ENCODE data around the gene RPTOR. TPM values are rescaled to one million over a fixed set of nuclear protein-coding genes. Genes with fewer than 3 reads are reported as not detected.

RPTOR gene
- total RNA-seq, 4 donors from 2014 or later = 34.1 to 65.8 (median 43.6) TPM

DNA sequence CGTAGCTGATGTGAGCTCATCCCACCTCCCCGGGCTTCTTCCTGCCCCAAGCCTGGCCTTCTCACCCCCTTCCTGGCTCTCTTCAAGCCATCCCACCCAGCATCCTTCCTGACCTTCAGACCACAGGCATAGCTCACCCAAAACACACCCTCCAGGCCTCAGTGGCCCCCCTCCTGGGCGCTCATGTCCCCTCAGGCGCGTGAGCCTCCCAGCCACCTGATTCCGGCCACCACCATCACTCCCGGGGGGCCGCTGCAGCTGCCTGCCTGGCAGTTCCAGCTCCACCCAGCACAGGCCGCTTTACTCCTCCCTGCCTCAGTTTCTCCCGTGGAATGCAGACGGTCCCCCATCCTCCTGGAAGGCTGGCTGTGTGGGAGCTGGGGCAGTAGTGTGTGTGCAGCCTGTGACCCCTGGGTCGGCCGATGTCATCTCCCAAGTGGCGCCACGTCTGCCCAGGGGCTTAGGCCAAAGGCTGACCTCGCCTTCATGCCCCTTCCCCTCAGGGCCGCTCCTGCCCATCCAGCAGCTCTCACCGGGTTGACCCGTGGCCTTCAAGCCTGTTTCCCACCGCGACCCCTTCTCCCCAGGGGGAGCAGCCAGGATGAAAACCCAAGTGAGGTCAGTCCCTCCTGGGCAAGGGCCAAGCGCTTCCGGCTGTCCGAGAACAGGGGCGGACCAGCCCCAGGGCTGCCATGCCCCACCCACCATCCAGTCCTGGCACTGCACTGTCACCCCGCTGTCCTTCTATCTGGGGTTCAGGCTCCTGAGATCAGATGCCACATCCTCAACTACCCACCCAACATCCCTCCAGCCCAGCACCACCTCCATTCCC is 435.1 kb downstream of the RPTOR start:
- intact Hi-C loops (cut with DNase I) = loop anchor here (5.0 to 10.0 kb wide), 2 partner anchors 405 to 552 kb away; no protein-coding TSS in a partner anchor
- H3K4me1 ChIP-seq = peaks cover 7 to 34% (median 26%) of the 10 kb centered on the region in 4 donors
- no peak overlapping the region for H3K4me3 ChIP-seq
- H3K36me3 ChIP-seq = no peaks in the 10 kb centered on the region
- 81% methylated on average over 24 of the region's 26 CpGs for WGBS
- H3K27ac ChIP-seq (replicated peaks in 1 of 4) = no peak overlapping the region
- no peak for DNase-seq (ENCODE audit: extremely low spot score)
- TF ChIP-seq POLR2AphosphoS5 (IDR thresholded peaks at IDR 0.05) = no peak
- TF ChIP-seq, protein P1, sequence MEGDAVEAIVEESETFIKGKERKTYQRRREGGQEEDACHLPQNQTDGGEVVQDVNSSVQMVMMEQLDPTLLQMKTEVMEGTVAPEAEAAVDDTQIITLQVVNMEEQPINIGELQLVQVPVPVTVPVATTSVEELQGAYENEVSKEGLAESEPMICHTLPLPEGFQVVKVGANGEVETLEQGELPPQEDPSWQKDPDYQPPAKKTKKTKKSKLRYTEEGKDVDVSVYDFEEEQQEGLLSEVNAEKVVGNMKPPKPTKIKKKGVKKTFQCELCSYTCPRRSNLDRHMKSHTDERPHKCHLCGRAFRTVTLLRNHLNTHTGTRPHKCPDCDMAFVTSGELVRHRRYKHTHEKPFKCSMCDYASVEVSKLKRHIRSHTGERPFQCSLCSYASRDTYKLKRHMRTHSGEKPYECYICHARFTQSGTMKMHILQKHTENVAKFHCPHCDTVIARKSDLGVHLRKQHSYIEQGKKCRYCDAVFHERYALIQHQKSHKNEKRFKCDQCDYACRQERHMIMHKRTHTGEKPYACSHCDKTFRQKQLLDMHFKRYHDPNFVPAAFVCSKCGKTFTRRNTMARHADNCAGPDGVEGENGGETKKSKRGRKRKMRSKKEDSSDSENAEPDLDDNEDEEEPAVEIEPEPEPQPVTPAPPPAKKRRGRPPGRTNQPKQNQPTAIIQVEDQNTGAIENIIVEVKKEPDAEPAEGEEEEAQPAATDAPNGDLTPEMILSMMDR (IDR thresholded peaks at IDR 0.05) = no peak
- TF ChIP-seq POLR2A (IDR thresholded peaks at IDR 0.05; ENCODE audit: low read depth) = no peak
- TF ChIP-seq EP300 (IDR thresholded peaks at IDR 0.05) = no peak
- no peaks in the 10 kb centered on the region for H3K9me3 ChIP-seq
- peaks cover 0 to 9% (median 1%) of the 10 kb centered on the region in 4 donors for H3K27me3 ChIP-seq

DNA sequence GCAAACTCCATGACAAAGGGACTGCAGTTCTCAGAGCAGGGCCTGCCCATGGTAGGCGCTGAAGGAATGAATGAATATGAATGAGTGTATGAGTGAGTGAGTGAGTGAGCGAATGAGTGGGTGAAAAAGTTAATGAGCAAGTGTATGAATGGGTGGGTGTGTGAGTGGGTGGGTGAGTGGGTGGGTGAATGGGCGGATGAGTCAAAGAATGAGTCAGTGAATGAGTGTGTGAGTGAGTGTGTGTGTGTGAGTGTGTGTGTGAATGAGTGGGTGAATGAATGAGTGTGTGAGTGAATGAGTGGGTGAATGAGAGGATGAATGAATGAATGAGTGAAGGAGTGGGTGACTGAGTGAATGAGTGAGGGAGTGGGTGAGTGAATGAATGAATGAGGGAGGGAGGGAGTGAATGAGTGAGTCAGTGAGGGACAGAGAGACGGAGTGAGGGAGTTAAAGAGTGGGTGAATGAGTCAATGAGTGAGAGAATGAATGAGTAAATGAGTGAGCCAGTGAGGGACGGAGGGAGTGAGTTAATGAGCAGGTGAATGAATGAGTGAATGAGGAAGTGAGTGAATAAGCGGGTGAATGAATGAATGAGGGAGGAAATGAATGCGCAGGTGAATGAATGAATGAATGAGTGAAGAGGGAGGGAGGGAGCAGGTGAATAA is 435.9 kb downstream of the RPTOR start:
- H3K4me3 ChIP-seq = peak overlapping the region; percentile 28 to 44 (median 43)

DNA sequence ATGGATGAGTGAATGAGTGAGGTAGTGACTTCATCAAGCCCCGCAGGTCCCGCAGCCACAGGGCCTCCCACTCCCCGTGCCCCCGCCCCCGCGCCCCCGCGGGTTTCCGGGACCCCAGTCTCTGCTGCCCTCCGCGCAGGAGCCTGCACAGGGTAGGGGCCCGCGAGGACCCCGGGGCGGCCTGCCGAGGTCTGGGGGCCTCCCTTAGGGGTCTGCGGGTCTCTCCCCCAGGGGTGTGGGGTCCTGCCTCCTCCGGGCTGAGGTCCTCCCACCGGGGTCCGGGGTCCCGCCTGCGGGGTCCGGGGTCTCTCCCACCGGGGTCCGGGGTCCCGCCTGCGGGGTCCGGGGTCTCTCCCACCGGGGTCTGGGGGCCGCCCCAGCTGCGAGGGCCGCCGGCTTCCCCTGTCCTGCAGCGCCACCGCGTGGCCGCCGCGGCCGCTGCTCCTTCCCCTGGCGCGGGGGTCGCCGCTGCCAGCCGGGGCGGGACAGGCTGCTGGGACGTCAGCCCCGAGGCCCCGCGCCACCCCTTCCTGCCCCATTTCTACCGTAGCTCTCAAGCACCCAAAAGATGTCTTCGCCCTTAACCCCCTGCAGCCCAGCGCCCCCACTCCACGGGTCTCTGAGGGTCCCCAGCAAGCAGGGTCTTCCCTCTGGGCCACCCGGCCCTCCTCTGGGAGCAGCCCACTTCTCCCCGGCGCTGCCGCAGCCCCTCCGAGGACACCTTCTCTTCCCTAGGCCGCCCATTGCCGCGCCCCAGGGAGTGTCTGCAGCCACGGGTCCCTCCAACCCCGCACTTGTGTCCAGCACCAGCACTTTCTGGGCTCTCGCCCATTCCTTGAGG is 436.6 kb downstream of the RPTOR start:
- no peaks in the 10 kb centered on the region for H3K36me3 ChIP-seq

More for the DNA sequence above, 435.9 kb downstream of the RPTOR start:
- H3K27ac ChIP-seq (replicated peaks in 1 of 4) = no peak overlapping the region
- intact Hi-C loops (cut with DNase I) = loop anchor here (5.0 to 10.0 kb wide), 2 partner anchors 406 to 553 kb away; no protein-coding TSS in a partner anchor
- H3K36me3 ChIP-seq = no peaks in the 10 kb centered on the region
- H3K9me3 ChIP-seq = no peaks in the 10 kb centered on the region
- H3K27me3 ChIP-seq = peaks cover 0 to 9% (median 1%) of the 10 kb centered on the region in 4 donors
- no peak for DNase-seq (ENCODE audit: extremely low spot score)
- 55% methylated on average over 7 of the region's 7 CpGs for WGBS
- TF ChIP-seq EP300 (IDR thresholded peaks at IDR 0.05) = no peak
- TF ChIP-seq POLR2A (IDR thresholded peaks at IDR 0.05; ENCODE audit: low read depth) = no peak
- peaks cover 7 to 39% (median 31%) of the 10 kb centered on the region in 4 donors for H3K4me1 ChIP-seq

DNA sequence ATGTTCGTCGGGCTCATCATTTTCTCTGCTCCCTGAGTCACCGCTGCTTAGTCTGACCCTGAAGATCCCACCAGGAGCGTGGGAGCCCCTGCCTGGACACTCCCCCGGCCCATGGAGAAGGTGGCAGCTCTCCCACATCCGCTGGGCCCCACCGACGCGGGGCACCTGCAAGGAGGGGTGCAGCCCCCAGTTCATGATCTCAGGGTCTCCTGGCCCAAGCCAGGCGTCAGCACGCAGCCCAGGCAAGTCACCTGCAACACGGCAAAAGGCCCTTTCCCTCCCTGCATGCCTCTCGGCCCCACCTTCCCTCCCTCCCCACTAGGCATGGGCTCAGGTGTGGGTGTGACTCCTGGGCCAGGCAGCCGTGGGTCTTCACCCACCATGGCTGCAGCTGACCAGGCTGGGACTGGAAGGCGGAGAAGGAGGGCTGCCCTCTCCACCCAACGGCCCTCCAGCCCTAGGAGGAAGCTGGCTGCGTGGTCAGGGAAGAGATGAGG is 437.3 kb downstream of the RPTOR start:
- peaks cover 0 to 9% (median 1%) of the 10 kb centered on the region in 4 donors for H3K27me3 ChIP-seq
- TF ChIP-seq POLR2A (IDR thresholded peaks at IDR 0.05; ENCODE audit: low read depth) (no peak), EP300 (IDR thresholded peaks at IDR 0.05) (no peak), POLR2AphosphoS5 (IDR thresholded peaks at IDR 0.05) (no peak)
- TF ChIP-seq, protein P1 (IDR thresholded peaks at IDR 0.05) = no peak
- intact Hi-C loops (cut with DNase I) = loop anchor here (2.0 to 10.0 kb wide), 3 partner anchors 117 to 555 kb away; no protein-coding TSS in a partner anchor
- H3K36me3 ChIP-seq = no peaks in the 10 kb centered on the region
- peaks cover 7 to 42% (median 34%) of the 10 kb centered on the region in 4 donors for H3K4me1 ChIP-seq
- H3K9me3 ChIP-seq = no peaks in the 10 kb centered on the region
- DNase-seq (ENCODE audit: extremely low spot score) = no peak
- 76% methylated on average over 17 of the region's 17 CpGs for WGBS
- H3K4me3 ChIP-seq = no peak overlapping the region
- no peak overlapping the region for H3K27ac ChIP-seq (replicated peaks in 1 of 4)

More for the DNA sequence above, 436.6 kb downstream of the RPTOR start:
- DNase-seq (ENCODE audit: extremely low spot score) = no peak
- Histone ChIP-seq H3K27ac (replicated peaks in 1 of 4) (no peak overlapping the region), H3K9me3 (no peaks in the 10 kb centered on the region), H3K4me3 (peak overlapping the region; percentile 28 to 44 (median 43)), H3K4me1 (peaks cover 7 to 39% (median 31%) of the 10 kb centered on the region in 4 donors), H3K27me3 (peaks cover 0 to 9% (median 1%) of the 10 kb centered on the region in 4 donors)
- TF ChIP-seq EP300 (IDR thresholded peaks at IDR 0.05) = no peak
- TF ChIP-seq, protein P1 (IDR thresholded peaks at IDR 0.05) = peak; percentile 90 to 96 (median 93)
- intact Hi-C loops (cut with DNase I) = loop anchor here (5.0 to 10.0 kb wide), 2 partner anchors 406 to 554 kb away; no protein-coding TSS in a partner anchor
- 17% methylated on average over 23 of the region's 65 CpGs for WGBS

Measured in esophagus muscularis mucosa (tissue), 4 donors.